GM19438 (cell line): ENCODE results near the gene ACKR4.
"Not testable (repeated sequence)": the region's sequence is repeated elsewhere in the genome, so short reads cannot be mapped to it uniquely, and the experiment has no call there.

Experiments
- ATAC-seq: cut with Tn5 transposase; IDR thresholded peaks from one replicate; pipeline ENCODE4 v1.9.1; 2021; ENCODE audit warnings: low read depth; ENCODE audit not compliant: unreplicated experiment

Gene ACKR4

DNA sequence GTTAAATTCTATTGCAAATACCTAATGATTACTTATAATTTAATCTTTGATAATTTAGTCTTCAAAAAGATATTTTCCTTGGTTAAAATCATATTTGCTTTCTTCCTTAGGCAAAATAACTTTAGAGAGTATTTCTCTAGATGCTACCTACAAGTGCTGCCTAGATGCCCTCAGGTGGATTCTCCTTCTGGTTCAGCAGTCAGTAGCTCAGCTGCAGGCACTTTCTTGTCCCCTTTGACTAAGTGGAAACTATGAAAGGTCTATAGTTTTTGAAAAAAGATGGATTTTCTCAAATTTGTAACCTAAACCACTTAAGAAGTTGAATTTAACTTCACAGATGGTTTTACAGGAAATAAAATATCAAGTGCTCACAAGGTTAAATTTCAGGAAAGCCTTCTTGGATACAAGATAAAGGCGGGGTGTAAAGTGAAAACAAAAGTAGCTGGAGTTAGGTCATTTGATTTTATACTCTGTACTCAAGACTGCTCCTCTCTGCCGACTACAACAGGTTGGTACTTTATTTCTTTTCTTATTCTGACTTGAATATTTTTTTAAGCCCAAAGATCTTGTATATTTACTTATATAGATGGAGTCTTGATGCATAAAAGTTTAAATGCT is at the start of gene ACKR4:
TSS of gene ACKR4 (plus strand) at position 455 of the 618 bp plus-strand sequence. CDS start 3,128 bp downstream, outside the sequence.
- no peak for ATAC-seq

DNA sequence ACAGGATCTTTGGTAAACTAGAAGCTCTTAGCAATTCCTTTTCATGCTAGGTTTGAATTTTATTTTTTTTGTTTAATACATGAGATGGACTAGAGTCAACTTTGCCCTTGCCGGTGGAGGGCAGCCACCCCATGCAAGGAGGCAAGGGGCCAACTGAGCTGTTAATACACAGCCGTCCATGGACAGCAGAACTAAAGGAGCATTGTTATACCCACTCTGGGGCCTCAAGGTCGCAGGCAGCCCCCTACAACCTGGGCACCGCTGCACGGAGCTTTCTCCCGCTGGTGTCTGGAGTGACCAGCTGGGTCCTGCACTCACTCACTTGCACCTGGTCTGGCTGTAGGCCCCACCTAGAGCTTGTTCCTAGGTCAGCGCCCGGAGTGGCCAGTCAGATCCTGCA is 47.9 kb upstream of the ACKR4 start:
- ATAC-seq: no peak

DNA sequence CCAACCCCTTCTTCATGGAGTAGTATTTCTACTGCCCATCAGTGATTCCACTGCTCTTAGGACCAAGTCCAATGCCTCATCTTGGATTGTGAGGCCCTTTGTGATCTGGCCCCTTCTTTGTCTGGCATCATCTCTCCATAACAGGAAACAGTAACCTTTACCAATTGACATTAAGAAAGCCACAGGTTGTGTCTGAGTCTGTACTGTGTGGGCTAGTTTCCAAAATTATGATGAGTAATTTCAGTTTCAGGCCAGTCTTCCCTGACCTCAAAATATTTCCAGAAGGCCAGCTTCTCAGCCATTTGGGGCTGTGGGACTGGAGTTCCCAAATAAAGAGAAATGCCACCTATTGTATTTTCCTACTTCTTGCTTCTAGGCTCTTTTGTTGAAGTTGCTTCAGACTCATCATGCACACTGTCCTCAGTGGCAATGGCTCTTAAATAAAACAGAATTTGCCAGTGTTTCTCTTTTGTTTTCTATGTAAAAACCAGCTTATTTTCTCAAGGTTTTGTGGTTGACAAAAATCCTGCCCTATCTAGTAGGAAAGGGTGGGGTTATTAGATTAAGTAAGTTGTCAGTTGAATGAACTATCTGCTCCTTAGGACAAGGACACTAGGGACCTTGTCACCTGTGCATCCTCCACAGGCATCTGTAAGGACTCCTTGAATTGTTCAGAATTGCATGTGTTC is 47.0 kb upstream of the ACKR4 start:
- no peak for ATAC-seq

DNA sequence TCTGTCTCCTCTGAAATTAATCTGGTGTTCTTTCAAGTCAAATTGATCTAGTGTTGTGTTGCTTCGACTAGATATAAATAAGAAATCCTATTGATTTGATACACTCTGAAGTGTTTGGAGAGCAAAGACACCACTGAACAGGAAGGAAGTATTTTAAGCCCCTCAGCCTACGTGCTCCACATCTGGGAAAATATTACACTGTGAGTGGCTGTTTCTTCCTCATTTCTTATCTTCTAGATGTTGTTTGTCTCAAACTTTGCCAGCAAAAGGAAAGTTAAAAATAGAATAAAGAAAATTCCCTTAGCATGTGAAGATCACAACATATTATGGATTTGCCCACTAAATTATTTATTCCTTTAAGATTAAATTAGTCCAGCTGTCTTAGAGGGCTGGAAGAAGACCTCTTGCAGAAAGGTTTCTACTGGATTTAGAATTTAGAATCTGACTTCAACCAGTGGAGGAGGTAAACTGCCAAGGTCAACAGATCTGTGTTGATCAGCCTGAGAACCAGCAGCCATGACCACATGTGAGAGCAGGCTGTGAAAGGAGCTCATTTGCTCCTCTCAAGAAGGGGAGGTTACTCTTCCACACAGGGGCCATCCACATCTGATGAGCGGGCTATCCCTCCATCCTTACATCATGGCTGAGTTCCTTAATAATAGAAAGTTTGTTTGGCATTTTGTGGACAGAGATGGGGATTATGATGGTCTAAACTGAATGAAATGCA is 46.3 kb upstream of the ACKR4 start:
- ATAC-seq: no peak

DNA sequence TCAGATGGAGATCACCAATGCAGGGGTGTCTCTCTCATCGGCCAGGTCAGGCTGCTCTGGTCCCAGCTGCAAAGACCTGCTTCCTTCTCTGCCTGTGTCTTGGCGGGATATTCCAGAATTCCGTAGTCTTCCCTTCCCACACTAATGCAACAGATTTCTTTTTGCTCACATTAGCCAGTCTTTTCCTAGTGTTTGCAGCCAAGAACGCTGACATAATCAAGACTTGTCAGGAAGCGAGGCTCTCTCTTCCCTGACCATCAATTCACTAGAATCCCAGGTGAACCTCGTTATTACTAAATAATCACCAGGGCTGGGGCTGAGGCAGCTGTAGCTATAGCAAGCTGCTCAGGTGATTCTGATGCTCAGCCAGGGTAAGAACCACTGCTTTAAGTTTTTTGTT is 43.2 kb upstream of the ACKR4 start:
- ATAC-seq: no peak

DNA sequence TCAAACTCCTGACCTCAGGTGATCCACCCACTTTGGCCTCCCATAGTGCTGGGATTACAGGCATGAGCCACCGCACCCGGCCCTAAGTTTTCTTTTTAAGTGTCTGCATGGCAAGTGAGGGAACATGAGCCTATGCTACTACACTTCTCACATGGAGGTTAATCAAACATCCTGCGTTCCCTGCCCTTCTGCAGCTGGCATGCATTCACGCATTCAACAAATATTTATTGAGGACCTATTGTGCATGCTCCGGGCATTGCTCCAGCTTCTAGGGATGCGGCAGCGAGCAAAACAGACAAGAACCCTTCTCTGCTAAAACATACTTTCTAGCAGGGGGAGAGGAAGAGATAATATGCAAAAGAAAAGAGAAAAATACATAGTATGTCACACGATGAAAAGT is 42.6 kb upstream of the ACKR4 start:
- ATAC-seq: no peak

DNA sequence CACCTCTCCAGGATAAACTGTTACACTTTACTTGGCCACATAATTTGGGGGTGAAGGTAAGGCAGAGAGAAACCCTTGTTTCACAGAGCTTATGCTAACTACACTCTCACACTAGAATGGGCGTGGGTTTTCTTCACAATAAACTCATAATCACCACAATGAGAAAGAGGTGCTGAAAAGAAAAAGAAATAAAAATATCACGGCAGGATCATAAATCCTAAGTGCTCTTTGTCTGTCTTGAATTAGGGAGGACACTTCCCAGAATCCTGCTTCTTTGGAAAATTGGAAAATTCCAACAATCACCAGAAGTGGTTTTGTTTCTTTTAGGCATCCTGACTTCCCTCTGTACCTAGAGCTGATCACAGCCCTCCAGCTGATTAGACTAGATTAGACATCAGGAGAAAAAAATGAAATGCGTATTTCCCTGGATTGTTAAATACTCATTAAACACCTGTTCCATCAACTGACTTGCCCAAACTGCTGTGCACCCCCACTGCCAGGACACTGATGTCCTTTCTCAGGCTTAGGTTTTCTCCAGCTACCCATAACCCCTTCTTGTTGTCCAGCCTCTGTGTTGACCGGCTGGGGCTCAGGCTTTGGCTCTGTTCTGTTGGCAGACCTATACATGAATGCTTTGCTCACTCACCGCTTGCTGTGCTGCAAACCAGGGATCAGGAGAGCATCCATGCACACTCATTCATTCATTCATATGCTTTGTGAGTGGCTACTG is 41.6 kb upstream of the ACKR4 start:
- ATAC-seq: no peak

DNA sequence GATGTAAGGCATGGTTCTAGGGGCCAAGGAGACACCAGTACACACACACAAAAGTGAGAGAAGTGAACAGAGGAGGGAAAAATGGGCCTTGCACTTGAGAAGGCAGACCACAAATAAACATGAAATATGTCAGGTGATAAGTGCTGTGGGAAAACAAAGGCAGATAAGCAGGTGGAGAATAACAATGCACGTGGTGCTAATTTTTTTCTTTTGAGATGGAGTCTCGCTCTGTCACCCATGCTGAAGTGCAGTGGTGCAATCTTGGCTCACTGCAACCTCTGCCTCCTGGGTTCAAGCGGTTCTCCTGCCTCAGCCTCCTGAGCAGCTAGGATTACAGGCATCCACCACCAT is 41.1 kb upstream of the ACKR4 start:
- ATAC-seq: not testable (repeated sequence)

DNA sequence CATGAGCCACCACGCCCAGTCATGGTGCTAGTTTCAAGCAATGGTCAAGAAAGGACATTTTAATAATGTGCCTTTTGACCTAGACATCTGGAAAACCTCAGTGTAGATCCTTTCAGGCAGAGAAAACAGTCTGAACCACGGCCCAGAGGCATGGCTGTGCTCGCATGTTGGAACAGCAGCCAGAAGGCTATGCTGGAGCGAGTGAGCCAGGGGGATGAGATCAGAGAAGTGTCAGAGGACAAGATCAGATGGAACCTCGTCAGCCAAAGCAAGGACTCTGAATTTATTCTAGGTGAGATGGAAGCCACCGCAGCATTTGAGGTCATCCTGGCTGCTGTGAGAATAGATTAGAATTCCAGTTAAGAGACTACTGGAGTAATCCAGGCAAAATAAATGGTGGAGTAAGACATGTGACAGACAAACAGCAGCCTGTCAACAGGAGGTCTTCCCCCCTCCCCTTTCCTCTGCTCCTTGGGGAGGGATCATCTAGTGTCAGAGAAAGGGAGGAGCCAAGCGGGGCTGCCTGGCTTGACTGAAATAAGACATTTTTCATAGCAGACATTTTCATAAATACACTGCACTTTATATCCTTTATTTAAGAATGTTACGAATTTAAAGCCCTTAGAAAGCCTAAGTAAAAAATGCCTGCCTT is 40.4 kb upstream of the ACKR4 start:
- ATAC-seq: no peak

DNA sequence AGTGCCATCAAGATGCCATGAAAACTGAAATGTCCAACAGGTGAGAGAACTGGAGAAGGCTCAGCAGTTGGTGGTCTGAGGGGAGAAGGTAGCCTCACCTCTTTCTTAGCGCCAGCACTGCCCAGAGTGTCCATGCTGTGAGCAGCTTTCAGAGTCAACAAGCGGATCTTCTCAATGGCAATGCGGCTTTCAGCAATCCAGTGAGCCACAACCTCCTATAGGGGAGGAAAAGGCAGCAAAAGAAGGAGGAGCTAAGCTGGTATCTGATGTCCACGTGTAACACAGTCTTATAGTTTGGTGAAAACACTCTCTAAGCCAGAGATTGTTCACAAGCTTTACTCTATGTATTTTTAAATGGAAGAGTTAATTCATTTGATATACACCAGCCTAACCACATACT is 36.1 kb upstream of the ACKR4 start:
- ATAC-seq: no peak

DNA sequence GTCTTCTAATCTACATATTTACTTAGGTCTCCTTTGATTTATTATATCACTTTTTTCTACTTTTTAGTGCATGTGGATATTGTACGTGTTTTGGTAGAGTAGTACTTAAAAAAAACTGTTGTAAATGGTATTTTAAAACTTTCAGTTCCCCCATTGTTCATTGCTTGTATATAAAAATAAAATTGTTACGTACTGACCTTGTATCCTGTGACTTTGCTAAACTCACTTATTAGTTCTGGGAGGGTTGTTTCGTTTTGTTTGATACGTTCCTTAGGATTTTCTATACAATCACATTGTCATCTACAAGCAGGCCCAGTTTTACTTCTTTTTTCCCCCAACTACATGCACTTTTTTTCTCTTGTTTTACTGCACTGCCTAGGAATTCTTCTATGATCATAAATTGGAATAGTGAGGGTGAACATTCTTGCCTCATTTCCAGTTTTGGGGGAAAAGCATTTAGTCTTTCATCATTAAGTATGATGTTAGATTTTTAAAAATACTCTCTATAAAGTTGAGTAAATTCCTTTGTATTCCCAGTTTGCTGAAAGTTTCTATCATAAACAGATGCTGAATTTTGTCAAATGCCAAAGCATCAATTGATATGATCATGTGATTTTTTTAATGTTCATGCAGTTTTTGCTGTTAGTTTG is 33.5 kb upstream of the ACKR4 start:
- no peak for ATAC-seq

DNA sequence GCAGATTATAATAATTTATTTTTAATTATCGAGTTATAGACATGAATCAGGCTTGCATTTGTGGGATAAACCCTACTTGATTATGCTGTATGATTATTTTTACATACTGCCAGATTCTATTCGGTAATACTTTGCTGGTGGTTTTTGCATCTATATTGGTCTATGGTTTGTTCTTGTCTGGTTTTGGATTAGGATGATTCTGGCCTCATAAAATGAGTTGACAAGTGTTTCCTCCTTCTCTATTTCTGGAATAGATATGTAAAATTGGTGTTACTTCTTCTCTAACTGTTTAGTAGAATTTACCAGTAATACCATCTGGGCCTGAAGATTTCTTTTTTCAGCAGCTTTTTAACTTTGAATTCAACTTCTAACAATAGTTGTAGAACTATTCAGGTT is 33.0 kb upstream of the ACKR4 start:
- no peak for ATAC-seq

DNA sequence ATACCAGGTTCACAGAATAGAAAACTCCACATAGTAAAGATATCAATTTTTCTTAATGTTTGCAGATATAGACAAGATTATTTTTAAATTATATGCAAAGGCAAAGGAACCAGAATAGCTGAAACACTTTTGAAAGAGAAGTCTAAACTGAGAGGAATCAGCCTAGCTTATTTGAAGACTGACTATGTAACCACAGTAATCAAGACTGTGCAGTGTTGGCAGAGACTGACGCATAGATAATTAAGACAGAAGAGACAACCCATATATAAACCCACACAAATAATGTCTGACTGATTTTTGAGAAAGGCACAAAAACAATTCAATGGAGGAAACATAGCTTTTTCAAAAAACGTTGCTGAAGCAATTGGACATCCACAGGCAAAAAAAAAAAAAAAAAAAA is 28.6 kb upstream of the ACKR4 start:
- ATAC-seq: no peak

DNA sequence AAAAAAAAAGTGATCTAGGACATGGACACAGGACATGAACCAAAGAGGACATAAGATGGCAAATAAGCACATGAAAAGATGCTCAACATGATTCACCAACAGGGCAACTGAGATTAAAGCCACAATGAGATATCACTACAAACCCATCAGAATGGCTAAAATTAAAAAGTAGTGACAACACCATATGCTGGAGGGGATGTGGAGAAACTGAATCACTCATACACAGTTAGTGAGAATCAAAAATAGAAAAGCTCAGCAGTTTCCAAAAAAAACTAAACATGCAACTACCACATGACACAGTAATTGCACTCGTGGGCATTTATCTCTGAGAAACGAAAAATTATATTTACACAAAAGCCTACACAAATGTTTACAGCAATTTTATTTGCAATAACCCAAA is 27.9 kb upstream of the ACKR4 start:
- ATAC-seq: no peak

DNA sequence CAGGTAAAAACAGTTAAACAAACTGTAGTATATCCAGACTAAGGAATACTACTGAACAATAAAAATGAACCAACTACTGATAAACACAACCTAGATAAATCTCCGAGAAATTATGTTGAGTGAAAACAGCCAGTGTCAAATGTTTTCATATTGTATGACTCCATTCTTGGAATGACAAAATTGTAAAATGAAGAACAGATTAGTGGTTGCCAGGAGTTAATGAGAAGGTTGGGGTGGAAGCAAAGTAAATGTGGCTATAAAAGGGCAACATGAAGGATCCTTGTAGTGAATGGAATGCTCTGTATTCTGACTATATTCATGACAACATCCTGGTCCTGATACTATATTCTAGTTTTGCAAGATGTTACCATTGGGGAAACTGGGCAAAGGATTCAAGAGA is 27.5 kb upstream of the ACKR4 start:
- no peak for ATAC-seq

DNA sequence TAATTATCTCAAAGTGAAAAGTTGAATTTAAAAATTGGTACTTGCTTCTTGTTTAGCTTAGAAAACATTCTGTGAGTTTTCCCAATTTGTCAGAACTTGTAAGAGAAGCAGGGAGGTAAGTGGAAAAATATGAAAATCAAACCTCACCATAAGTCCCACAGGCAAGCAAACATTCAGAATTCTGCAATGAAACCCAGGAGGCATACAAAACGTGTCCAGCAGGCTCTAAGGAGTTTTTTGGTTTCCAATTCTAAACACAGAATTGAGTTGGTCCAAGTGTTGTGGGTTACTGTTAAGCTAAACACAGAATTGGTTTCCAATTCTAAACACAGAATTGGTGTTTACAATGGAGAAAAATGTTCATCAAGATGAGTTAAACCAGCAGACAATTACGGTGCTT is 27.1 kb upstream of the ACKR4 start:
- ATAC-seq: no peak

DNA sequence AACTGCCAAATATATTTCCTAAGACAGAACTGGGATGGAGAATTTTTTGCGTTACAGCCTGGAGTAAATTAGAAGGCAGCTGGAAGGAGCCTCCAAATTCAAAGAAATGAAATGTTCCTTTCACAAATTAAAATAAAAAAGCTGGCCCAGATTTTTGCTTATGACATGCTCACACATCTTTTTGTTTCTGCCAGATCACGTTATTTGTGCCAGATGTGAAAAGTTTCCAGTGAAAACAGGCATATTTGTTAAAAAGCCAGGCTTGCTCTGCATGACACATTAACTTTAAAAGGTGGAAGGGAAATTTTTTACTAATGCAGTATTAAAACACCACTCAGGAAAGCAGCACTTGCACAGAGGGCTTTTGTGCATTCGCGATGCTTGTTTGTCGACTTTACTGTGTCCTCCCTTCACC is 23.3 kb upstream of the ACKR4 start:
- no peak for ATAC-seq

DNA sequence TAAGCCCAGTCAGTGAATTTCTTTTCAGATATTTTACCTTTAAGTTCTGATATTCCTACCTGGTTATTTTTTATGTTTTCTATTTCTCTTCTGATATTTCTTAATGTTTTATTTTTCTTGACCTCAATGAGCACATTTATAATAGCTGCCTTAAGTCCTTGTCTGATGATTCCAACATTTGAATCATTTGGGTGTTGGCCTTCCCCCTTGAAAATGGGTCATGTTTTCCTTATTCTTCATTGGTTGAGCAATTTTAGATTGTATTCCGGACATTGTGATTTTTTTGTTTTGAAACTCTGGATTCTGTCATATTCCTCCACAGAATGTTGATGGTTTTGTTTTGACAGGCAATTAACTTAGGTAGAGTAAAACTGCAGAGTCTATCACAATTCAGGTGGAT is 9.7 kb upstream of the ACKR4 start:
- no peak for ATAC-seq

DNA sequence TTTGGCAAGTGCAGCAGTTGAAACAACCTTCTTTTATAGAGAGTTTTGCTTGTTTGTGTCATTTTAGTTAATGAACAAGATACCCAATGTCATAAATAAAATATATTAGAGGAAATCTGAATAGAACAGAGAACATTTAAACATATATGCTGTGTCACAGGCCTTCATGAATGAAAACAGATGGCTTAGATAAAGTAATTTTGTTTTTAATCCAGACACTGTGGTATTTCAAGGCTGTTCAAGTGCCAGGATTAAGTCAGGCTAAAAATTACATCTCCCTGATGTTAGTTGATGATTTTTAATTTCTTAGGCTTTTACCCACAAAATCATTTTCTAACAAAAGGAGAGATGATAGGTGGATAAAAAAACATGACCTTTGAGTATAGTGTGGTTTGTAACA is 4.9 kb upstream of the ACKR4 start:
- ATAC-seq: no peak

DNA sequence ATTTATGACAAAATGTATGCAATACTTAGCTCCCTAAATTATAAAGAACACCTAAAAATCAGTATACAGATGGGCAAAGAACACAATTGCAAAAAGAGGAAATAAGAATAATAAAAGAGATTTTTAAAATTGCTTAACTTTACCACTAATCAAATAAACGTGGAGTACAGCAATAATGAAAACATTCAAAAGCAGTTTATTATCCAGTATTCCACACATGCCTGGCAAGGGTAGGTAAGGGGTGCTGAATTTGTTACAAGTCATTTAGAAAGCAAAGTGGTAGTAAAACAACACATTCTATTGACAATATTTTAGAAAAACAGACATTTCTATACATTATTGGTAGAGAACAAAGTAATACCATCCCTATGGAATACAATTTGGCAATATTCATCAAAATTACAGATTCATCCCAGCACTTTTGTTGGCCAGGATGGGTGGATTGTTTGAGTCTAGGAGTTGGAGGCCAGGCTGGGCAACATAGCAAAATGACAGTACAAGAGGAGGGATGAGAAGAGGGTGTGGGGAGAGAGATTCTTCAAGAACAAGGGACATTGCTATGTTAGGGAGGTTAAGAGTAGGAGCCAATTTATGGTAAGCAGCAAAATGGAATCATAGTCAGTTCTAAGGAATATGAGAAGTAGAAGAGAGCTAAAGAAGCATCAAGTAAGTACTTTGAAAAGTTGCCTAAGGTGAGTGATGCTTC is 3.7 kb upstream of the ACKR4 start:
- ATAC-seq: no peak
